Mucosa of rectum (tissue), 2 donors: Measurements from ENCODE around the gene ZBTB7C.

Experiments
- H3K27ac ChIP-seq, 2 donors: one replicate each; pipeline ENCODE4 v1.7.0; 2013; ENCODE audit warnings: inconsistent platforms in 2 of 2, low read depth in 2 of 2, low read length in 2 of 2
- H3K27me3 ChIP-seq, 2 donors: one replicate each; pipeline ENCODE4 v1.7.0; 2013; ENCODE audit warnings: low read length in 2 of 2; ENCODE audit not compliant: control insufficient read depth in 2 of 2, insufficient read depth in 2 of 2
- H3K36me3 ChIP-seq, 2 donors: one replicate each; pipeline ENCODE4 v1.7.0; 2013; ENCODE audit warnings: low read length in 2 of 2; ENCODE audit not compliant: control insufficient read depth in 2 of 2, insufficient read depth in 2 of 2
- H3K4me1 ChIP-seq, 2 donors: one replicate each; pipeline ENCODE4 v1.7.0; 2013; ENCODE audit warnings: low read length in 2 of 2, mild to moderate bottlenecking in 1 of 2; ENCODE audit not compliant: control insufficient read depth in 2 of 2, insufficient read depth in 2 of 2
- H3K4me3 ChIP-seq, 2 donors: one replicate each; pipeline ENCODE4 v1.7.0; 2013; ENCODE audit warnings: low read length in 2 of 2
- H3K9ac ChIP-seq, 2 donors: one replicate each; pipeline ENCODE4 v1.7.0; 2013; ENCODE audit warnings: low read length in 2 of 2, low read depth in 1 of 2, mild to moderate bottlenecking in 1 of 2
- H3K9me3 ChIP-seq, 2 donors: one replicate each; pipeline ENCODE4 v1.7.0; 2013; ENCODE audit warnings: low read length in 2 of 2; ENCODE audit not compliant: control insufficient read depth in 2 of 2
- donor health status: healthy.
- donor health status: Normal muscosa, but diverticular disease.

ZBTB7C gene

GRCh38 chr18:48371854-48372602 lies 37.2 kb downstream of the ZBTB7C start:
- H3K9me3 ChIP-seq = no peaks in the 10 kb centered on the region
- H3K36me3 ChIP-seq = no peaks in the 10 kb centered on the region
- no peaks in the 10 kb centered on the region for H3K4me1 ChIP-seq
- H3K9ac ChIP-seq = no peak overlapping the region
- H3K27me3 ChIP-seq = peaks cover 0 to 4% of the 10 kb centered on the region in 2 donors
- no peak overlapping the region for H3K4me3 ChIP-seq
- no peak overlapping the region for H3K27ac ChIP-seq

- no peaks in the 10 kb centered on the region for H3K9me3 ChIP-seq
- H3K27ac ChIP-seq = no peak overlapping the region
- no peaks in the 10 kb centered on the region for H3K27me3 ChIP-seq
- no peaks in the 10 kb centered on the region for H3K36me3 ChIP-seq
- H3K9ac ChIP-seq = no peak overlapping the region
- H3K4me3 ChIP-seq = no peak overlapping the region
- H3K4me1 ChIP-seq = no peaks in the 10 kb centered on the region
Measured at GRCh38 chr18:48367557-48367956, 41.6 kb downstream of the ZBTB7C start.

- Histone ChIP-seq H3K27me3 (no peaks in the 10 kb centered on the region), H3K9me3 (no peaks in the 10 kb centered on the region), H3K4me1 (no peaks in the 10 kb centered on the region), H3K4me3 (no peak overlapping the region), H3K9ac (no peak overlapping the region), H3K36me3 (no peaks in the 10 kb centered on the region), H3K27ac (no peak overlapping the region)
Measured at GRCh38 chr18:48365965-48366364, 43.2 kb downstream of the ZBTB7C start.

GRCh38 chr18:48364146-48364545 lies 45.0 kb downstream of the ZBTB7C start:
- Histone ChIP-seq H3K9me3 (no peaks in the 10 kb centered on the region), H3K27ac (no peak overlapping the region), H3K4me1 (no peaks in the 10 kb centered on the region), H3K36me3 (no peaks in the 10 kb centered on the region), H3K4me3 (no peak overlapping the region), H3K9ac (no peak overlapping the region), H3K27me3 (no peaks in the 10 kb centered on the region)

- Histone ChIP-seq H3K9ac (no peak overlapping the region), H3K4me3 (no peak overlapping the region), H3K27ac (no peak overlapping the region), H3K27me3 (no peaks in the 10 kb centered on the region), H3K9me3 (no peaks in the 10 kb centered on the region), H3K4me1 (no peaks in the 10 kb centered on the region), H3K36me3 (no peaks in the 10 kb centered on the region)
Measured at GRCh38 chr18:48363175-48363574, 46.0 kb downstream of the ZBTB7C start.

GRCh38 chr18:48361801-48362200 lies 47.4 kb downstream of the ZBTB7C start:
- Histone ChIP-seq H3K9me3 (no peaks in the 10 kb centered on the region), H3K27me3 (no peaks in the 10 kb centered on the region), H3K4me1 (peaks cover 0 to 2% of the 10 kb centered on the region in 2 donors), H3K36me3 (no peaks in the 10 kb centered on the region), H3K4me3 (no peak overlapping the region), H3K9ac (no peak overlapping the region), H3K27ac (no peak overlapping the region)

- H3K4me1 ChIP-seq = peaks cover 0 to 2% of the 10 kb centered on the region in 2 donors
- no peak overlapping the region for H3K27ac ChIP-seq
Measured at GRCh38 chr18:48360376-48361021, 48.7 kb downstream of the ZBTB7C start.

GRCh38 chr18:48359626-48360025 lies 49.6 kb downstream of the ZBTB7C start:
- no peaks in the 10 kb centered on the region for H3K36me3 ChIP-seq

More at GRCh38 chr18:48360376-48361021, 48.7 kb downstream of the ZBTB7C start:
- H3K9ac ChIP-seq = no peak overlapping the region
- H3K9me3 ChIP-seq = no peaks in the 10 kb centered on the region
- no peak overlapping the region for H3K4me3 ChIP-seq
- no peaks in the 10 kb centered on the region for H3K36me3 ChIP-seq
- H3K27me3 ChIP-seq = no peaks in the 10 kb centered on the region

GRCh38 chr18:48358868-48359267 lies 50.3 kb downstream of the ZBTB7C start:
- H3K4me3 ChIP-seq = no peak overlapping the region
- no peak overlapping the region for H3K9ac ChIP-seq
- H3K9me3 ChIP-seq = no peaks in the 10 kb centered on the region
- no peak overlapping the region for H3K27ac ChIP-seq
- H3K36me3 ChIP-seq = no peaks in the 10 kb centered on the region
- peaks cover 0 to 2% of the 10 kb centered on the region in 2 donors for H3K4me1 ChIP-seq
- no peaks in the 10 kb centered on the region for H3K27me3 ChIP-seq

More at GRCh38 chr18:48359626-48360025, 49.6 kb downstream of the ZBTB7C start:
- Histone ChIP-seq H3K4me1 (peaks cover 0 to 2% of the 10 kb centered on the region in 2 donors), H3K27ac (no peak overlapping the region), H3K9me3 (no peaks in the 10 kb centered on the region), H3K27me3 (no peaks in the 10 kb centered on the region), H3K4me3 (no peak overlapping the region), H3K9ac (no peak overlapping the region)

GRCh38 chr18:48356909-48357631 lies 52.1 kb downstream of the ZBTB7C start:
- Histone ChIP-seq H3K27ac (no peak overlapping the region), H3K27me3 (no peaks in the 10 kb centered on the region), H3K4me1 (peaks cover 0 to 2% of the 10 kb centered on the region in 2 donors)

More at GRCh38 chr18:48356909-48357631, 52.1 kb downstream of the ZBTB7C start:
- H3K9me3 ChIP-seq = no peaks in the 10 kb centered on the region
- no peaks in the 10 kb centered on the region for H3K36me3 ChIP-seq
- H3K4me3 ChIP-seq = no peak overlapping the region
- no peak overlapping the region for H3K9ac ChIP-seq
